Panc1 (cell line): ENCODE results near the gene IGSF3. TPM values are rescaled to one million over a fixed set of nuclear protein-coding genes. Genes with fewer than 3 reads are reported as not detected.

Experiments used
- ATAC-seq: fragments of 200-7000 bp; cut with Tn5 transposase; 2 replicates; pipeline ENCODE4 v1.9.1; 2020; ENCODE audit warnings: mild to moderate bottlenecking, moderate library complexity
- BruUV-seq: library from RNA; stranded (reverse); fragments of 400-500 nt; replicated peaks from 2 replicates; lab custom pipeline; 2021; lab: Mats Ljungman, UMichigan
- CTCF ChIA-PET: fragments of 300-600 bp; sonication (Branson Sonifier 250); formaldehyde crosslinking; loops from one replicate; lab custom pipeline; 2022; ENCODE audit warnings: antibody characterized with exemption; lab: Charles Lee
- POLR2A ChIA-PET: fragments of 300-600 bp; sonication (Branson Sonifier 250); formaldehyde crosslinking; loops from one replicate; lab custom pipeline; 2022; ENCODE audit warnings: antibody characterized with exemption; lab: Charles Lee
- DNase-seq: peaks from one replicate; pipeline ENCODE4 v3.0.0-alpha.2; 2010; ENCODE audit warnings: low read depth, low spot score
- H3K27ac ChIP-seq: 2 replicates; pipeline ENCODE4 v1.5.1; 2011; ENCODE audit warnings: mild to moderate bottlenecking, low read length, inconsistent platforms
- H3K27me3 ChIP-seq: fragments of 200-500 bp; sonication (Bioruptor generic); 2 replicates; pipeline ENCODE4 v1.6.0; 2014; ENCODE audit warnings: low read length, inconsistent platforms; ENCODE audit not compliant: control insufficient read depth, insufficient read depth
- H3K36me3 ChIP-seq: fragments of 200-500 bp; sonication (Bioruptor generic); 2 replicates; pipeline ENCODE4 v1.5.1; 2014; ENCODE audit warnings: inconsistent platforms, mild to moderate bottlenecking, low read length, moderate library complexity; ENCODE audit not compliant: control insufficient read depth, insufficient read depth
- H3K4me1 ChIP-seq: 2 replicates; pipeline ENCODE4 v1.5.1; 2011; ENCODE audit warnings: inconsistent platforms, mild to moderate bottlenecking, low read length, moderate library complexity; ENCODE audit not compliant: control insufficient read depth, insufficient read depth
- H3K4me3 ChIP-seq, 2 experiments: 2 replicates each; pipeline ENCODE4 v1.5.1; 2011 to 2012; ENCODE audit warnings: low read depth in 2 of 2, low read length in 2 of 2, mild to moderate bottlenecking in 2 of 2, inconsistent platforms in 1 of 2, moderate library complexity in 1 of 2
- H3K9me3 ChIP-seq: fragments of 200-500 bp; sonication (Bioruptor generic); 2 replicates; pipeline ENCODE4 v1.5.1; 2014; ENCODE audit warnings: low read depth, mild to moderate bottlenecking, inconsistent platforms, low read length, moderate library complexity; ENCODE audit not compliant: control insufficient read depth, insufficient read depth
- POLR2AphosphoS5 ChIP-seq: IDR thresholded peaks from 2 replicates; pipeline ENCODE4 v1.6.1; 2012; ENCODE audit warnings: mild to moderate bottlenecking, low read depth, low read length, moderate library complexity
- SIN3A ChIP-seq: IDR thresholded peaks from 2 replicates; pipeline ENCODE4 v1.6.1; 2012; ENCODE audit warnings: low read depth, mild to moderate bottlenecking, low read length, moderate library complexity, borderline replicate concordance; ENCODE audit not compliant: insufficient read depth
- TCF7L2 ChIP-seq: IDR thresholded peaks from 2 replicates; pipeline ENCODE4 v1.6.1; 2011; ENCODE audit warnings: mild to moderate bottlenecking, low read depth, low read length, inconsistent platforms
- in situ Hi-C: cut with HindIII; loops from 2 replicates; pipeline ENCODE4 v1.10.0; 2016; ENCODE audit warnings: low sequenced_read_pairs, low pct_unique_long_range_greater_than_20kb
- intact Hi-C: fragments of 100-400 bp; cut with micrococcal nuclease; formaldehyde crosslinking; loops from one replicate; pipeline ENCODE4 v1.10.0; 2022; ENCODE audit not compliant: unreplicated experiment
- total RNA-seq: library from RNA; stranded (reverse); gene quantifications from one replicate; pipeline ENCODE4 v1.2.1, GENCODE V29; 2021; ENCODE audit not compliant: unreplicated experiment
- TF ChIP-seq, protein P1 (sequence below): fragments of 450-650 bp; IDR thresholded peaks from 2 replicates; pipeline ENCODE4 v1.5.1; 2017; ENCODE audit warnings: mild to moderate bottlenecking
- TF ChIP-seq, protein P2 (sequence below), 2 experiments: IDR thresholded peaks; 2 replicates each; pipeline ENCODE4 v1.6.1; 2011 to 2012; ENCODE audit warnings: low read depth in 2 of 2, control low read depth in 1 of 2, low read length in 1 of 2, mild to moderate bottlenecking in 1 of 2, moderate library complexity in 1 of 2; ENCODE audit not compliant: insufficient read depth in 1 of 2

IGSF3 gene
- total RNA-seq, 1 experiment from 2014 or later = 9.3 TPM

DNA sequence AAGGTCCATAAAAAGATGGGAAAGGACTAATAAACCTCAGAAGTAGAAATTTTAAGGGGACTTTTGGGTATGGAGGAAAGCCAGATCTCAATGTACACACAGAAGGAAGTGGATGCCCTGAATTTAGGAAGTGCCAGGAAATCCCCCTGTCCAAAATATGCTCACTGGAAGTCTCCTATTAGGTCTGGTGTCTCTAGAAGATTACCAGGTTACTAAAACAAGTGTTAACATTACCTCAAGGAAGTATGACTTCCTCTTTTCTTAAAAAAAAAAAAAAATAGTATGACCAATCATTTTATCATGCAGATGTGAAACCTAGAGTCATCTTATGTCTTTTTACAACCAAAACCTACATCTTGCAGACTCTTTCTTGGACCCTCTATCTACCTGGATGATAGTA lies 127.4 kb downstream of the IGSF3 start:
- H3K9me3 ChIP-seq = no peaks in the 10 kb centered on the region
- in situ Hi-C loops (no loop called here), intact Hi-C loops (no loop called here)
- H3K36me3 ChIP-seq = no peaks in the 10 kb centered on the region; the same call in 1 of the 2 replicates
- no peaks in the 10 kb centered on the region for H3K4me1 ChIP-seq
- ATAC-seq = no peak
- H3K4me3 ChIP-seq = no peak overlapping the region
- BruUV-seq = no TSS peak
- no peak for TF ChIP-seq TCF7L2
- TF ChIP-seq POLR2AphosphoS5 = no peak
- TF ChIP-seq SIN3A = no peak
- TF ChIP-seq, protein P1, sequence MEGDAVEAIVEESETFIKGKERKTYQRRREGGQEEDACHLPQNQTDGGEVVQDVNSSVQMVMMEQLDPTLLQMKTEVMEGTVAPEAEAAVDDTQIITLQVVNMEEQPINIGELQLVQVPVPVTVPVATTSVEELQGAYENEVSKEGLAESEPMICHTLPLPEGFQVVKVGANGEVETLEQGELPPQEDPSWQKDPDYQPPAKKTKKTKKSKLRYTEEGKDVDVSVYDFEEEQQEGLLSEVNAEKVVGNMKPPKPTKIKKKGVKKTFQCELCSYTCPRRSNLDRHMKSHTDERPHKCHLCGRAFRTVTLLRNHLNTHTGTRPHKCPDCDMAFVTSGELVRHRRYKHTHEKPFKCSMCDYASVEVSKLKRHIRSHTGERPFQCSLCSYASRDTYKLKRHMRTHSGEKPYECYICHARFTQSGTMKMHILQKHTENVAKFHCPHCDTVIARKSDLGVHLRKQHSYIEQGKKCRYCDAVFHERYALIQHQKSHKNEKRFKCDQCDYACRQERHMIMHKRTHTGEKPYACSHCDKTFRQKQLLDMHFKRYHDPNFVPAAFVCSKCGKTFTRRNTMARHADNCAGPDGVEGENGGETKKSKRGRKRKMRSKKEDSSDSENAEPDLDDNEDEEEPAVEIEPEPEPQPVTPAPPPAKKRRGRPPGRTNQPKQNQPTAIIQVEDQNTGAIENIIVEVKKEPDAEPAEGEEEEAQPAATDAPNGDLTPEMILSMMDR = no peak
- TF ChIP-seq, protein P2, sequence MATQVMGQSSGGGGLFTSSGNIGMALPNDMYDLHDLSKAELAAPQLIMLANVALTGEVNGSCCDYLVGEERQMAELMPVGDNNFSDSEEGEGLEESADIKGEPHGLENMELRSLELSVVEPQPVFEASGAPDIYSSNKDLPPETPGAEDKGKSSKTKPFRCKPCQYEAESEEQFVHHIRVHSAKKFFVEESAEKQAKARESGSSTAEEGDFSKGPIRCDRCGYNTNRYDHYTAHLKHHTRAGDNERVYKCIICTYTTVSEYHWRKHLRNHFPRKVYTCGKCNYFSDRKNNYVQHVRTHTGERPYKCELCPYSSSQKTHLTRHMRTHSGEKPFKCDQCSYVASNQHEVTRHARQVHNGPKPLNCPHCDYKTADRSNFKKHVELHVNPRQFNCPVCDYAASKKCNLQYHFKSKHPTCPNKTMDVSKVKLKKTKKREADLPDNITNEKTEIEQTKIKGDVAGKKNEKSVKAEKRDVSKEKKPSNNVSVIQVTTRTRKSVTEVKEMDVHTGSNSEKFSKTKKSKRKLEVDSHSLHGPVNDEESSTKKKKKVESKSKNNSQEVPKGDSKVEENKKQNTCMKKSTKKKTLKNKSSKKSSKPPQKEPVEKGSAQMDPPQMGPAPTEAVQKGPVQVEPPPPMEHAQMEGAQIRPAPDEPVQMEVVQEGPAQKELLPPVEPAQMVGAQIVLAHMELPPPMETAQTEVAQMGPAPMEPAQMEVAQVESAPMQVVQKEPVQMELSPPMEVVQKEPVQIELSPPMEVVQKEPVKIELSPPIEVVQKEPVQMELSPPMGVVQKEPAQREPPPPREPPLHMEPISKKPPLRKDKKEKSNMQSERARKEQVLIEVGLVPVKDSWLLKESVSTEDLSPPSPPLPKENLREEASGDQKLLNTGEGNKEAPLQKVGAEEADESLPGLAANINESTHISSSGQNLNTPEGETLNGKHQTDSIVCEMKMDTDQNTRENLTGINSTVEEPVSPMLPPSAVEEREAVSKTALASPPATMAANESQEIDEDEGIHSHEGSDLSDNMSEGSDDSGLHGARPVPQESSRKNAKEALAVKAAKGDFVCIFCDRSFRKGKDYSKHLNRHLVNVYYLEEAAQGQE (IDR thresholded peaks at IDR 0.05; ENCODE audit: insufficient read depth in 1 of 2, low read depth in 2 of 2, low read length in 1 of 2) = no peak
- ChIA-PET CTCF (no interaction called here), POLR2A (no interaction called here)
- DNase-seq = no peak
- no peaks in the 10 kb centered on the region for H3K27me3 ChIP-seq
- H3K27ac ChIP-seq = no peak overlapping the region

DNA sequence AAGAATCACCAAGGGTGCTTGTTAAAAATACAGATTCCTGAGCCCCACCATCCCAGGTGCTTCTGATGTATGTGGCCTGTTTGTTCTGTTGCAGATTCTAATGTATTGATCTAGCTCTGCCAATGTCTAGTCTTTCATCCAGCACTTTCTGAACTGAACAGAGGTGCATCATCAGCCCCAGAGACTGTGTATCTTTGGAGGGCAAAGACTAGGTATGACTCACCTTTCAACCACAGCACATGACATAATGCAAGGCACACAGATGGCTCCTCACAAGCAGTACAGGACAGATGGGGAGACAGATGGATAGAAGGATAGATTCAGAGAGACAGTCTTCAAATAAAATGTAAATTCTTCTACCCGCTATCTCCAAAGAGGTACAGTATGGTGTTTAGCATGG lies 129.0 kb downstream of the IGSF3 start:
- no peak overlapping the region for H3K27ac ChIP-seq
- no peak overlapping the region for H3K4me3 ChIP-seq
- no peaks in the 10 kb centered on the region for H3K9me3 ChIP-seq
- ChIA-PET CTCF (no interaction called here), POLR2A (no interaction called here)
- no peaks in the 10 kb centered on the region for H3K4me1 ChIP-seq
- BruUV-seq = no TSS peak
- in situ Hi-C loops (no loop called here), intact Hi-C loops (no loop called here)
- ATAC-seq (no peak), DNase-seq (no peak)
- H3K27me3 ChIP-seq = no peaks in the 10 kb centered on the region
- H3K36me3 ChIP-seq = no peaks in the 10 kb centered on the region; the same call in 1 of the 2 replicates
- TF ChIP-seq SIN3A (no peak), POLR2AphosphoS5 (no peak), TCF7L2 (no peak)
- TF ChIP-seq, protein P2 (IDR thresholded peaks at IDR 0.05; ENCODE audit: insufficient read depth in 1 of 2, low read depth in 2 of 2, low read length in 1 of 2) = no peak
- TF ChIP-seq, protein P1 = no peak
